MCF 10A (cell line): ENCODE measurements around the gene INSR. TPM values are rescaled to one million over a fixed set of nuclear protein-coding genes. Genes with fewer than 3 reads are reported as not detected.

Source experiments
- BruUV-seq: library from RNA; stranded (reverse); fragments of 400-500 nt; replicated peaks from 2 replicates; lab custom pipeline; 2021; lab: Mats Ljungman, UMichigan
- CTCF ChIA-PET: fragments of 300-600 bp; sonication (Branson Sonifier 250); formaldehyde crosslinking; extraction: SDS; loops from one replicate; lab custom pipeline; 2021; ENCODE audit warnings: antibody characterized with exemption, inconsistent platforms; lab: Yijun Ruan, JAX
- POLR2A ChIA-PET: fragments of 300-600, 350-650 bp; sonication (Branson Sonifier 250); formaldehyde crosslinking; extraction: SDS; loops from one replicate; lab custom pipeline; 2020; ENCODE audit warnings: antibody characterized with exemption, inconsistent platforms; lab: Yijun Ruan, JAX
- DNase-seq: peaks from one replicate; pipeline ENCODE4 v3.0.0-alpha.2; 2018; ENCODE audit not compliant: unreplicated experiment
- H3K27ac Mint-ChIP-seq: one replicate; pipeline ENCODE4 v1.8.0; 2022; ENCODE audit warnings: mild to moderate bottlenecking, low read depth, mixed read lengths; ENCODE audit not compliant: unreplicated experiment
- H3K27me3 Mint-ChIP-seq: one replicate; pipeline ENCODE4 v1.8.0; 2022; ENCODE audit warnings: mixed read lengths; ENCODE audit not compliant: insufficient read depth, unreplicated experiment
- H3K36me3 Mint-ChIP-seq: one replicate; pipeline ENCODE4 v1.8.0; 2022; ENCODE audit warnings: mild to moderate bottlenecking, moderate library complexity, mixed read lengths; ENCODE audit not compliant: insufficient read depth, unreplicated experiment
- H3K4me1 Mint-ChIP-seq: one replicate; pipeline ENCODE4 v1.8.0; 2022; ENCODE audit warnings: mixed read lengths; ENCODE audit not compliant: insufficient read depth, unreplicated experiment
- H3K4me3 Mint-ChIP-seq: one replicate; pipeline ENCODE4 v1.8.0; 2022; ENCODE audit warnings: mild to moderate bottlenecking, moderate library complexity, mixed read lengths; ENCODE audit not compliant: unreplicated experiment
- H3K9me3 Mint-ChIP-seq: one replicate; pipeline ENCODE4 v1.8.0; 2022; ENCODE audit warnings: mixed read lengths; ENCODE audit not compliant: unreplicated experiment
- intact Hi-C: fragments of 100-400 bp; cut with micrococcal nuclease; formaldehyde crosslinking; loops from 2 replicates; pipeline ENCODE4 v1.14.1; 2022
- total RNA-seq: library from RNA; stranded (reverse); gene quantifications from 2 replicates; pipeline ENCODE4 v1.2.3, GENCODE V29; 2022
- TF ChIP-seq, protein P1 (sequence below): fragments of 200-600 bp; IDR thresholded peaks from one replicate; pipeline ENCODE4 v1.8.0; 2022; ENCODE audit warnings: antibody characterized with exemption, mild to moderate bottlenecking; ENCODE audit not compliant: unreplicated experiment

The INSR gene
- total RNA-seq, 1 experiment from 2014 or later = 8.8 TPM

DNA sequence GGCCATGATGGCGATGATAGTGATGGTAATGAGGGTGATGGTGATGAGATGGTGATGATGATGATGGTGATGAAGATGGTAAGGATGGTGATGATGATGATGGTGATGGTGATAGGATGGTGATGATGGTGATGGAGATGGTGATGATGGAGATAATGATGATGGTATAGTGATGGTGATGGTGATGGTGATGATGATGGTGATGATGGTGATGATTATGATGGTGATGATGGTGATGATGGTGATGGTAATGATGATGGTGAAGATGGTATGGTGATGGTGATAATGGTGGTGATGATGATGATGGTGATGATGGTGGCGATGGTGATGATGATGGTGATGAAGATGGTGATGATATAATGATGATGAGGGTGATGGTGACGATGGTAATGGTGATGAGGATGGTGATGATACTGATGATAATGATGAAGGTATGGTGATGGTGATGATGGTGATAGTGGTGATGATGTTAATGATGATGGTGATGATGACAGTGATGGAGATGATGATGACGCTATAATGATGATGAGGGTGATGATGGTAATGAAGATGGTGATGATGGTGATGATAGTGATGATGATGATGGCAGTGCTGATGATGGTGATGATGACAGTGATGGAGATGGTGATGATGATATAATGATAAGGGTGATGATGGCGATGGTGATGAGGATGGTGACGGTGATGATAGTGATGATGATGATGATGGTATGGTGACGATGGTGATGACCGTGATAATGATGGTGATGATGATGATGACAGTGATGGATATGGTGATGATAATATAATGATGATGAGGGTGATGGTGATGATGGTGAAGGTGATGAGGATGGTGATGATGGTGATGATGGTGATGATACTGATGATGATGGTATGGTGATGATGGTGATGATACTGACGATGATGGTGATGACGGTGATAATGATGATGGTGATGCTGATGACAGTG, 187.2 kb downstream of the INSR start:
- intact Hi-C loops = loop anchor here (10.0 kb wide), 1 partner anchor 1148 kb away; no protein-coding TSS in a partner anchor
- H3K27me3 Mint-ChIP-seq = no peaks in the 10 kb centered on the region
- no peak overlapping the region for H3K27ac Mint-ChIP-seq
- no peaks in the 10 kb centered on the region for H3K9me3 Mint-ChIP-seq
- H3K4me3 Mint-ChIP-seq = no peak overlapping the region
- BruUV-seq = no TSS peak
- POLR2A ChIA-PET = no interaction called here
- TF ChIP-seq, protein P1, sequence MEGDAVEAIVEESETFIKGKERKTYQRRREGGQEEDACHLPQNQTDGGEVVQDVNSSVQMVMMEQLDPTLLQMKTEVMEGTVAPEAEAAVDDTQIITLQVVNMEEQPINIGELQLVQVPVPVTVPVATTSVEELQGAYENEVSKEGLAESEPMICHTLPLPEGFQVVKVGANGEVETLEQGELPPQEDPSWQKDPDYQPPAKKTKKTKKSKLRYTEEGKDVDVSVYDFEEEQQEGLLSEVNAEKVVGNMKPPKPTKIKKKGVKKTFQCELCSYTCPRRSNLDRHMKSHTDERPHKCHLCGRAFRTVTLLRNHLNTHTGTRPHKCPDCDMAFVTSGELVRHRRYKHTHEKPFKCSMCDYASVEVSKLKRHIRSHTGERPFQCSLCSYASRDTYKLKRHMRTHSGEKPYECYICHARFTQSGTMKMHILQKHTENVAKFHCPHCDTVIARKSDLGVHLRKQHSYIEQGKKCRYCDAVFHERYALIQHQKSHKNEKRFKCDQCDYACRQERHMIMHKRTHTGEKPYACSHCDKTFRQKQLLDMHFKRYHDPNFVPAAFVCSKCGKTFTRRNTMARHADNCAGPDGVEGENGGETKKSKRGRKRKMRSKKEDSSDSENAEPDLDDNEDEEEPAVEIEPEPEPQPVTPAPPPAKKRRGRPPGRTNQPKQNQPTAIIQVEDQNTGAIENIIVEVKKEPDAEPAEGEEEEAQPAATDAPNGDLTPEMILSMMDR = no peak
- DNase-seq = no peak
- H3K4me1 Mint-ChIP-seq = no peaks in the 10 kb centered on the region
- CTCF ChIA-PET = no interaction called here
- H3K36me3 Mint-ChIP-seq = no peaks in the 10 kb centered on the region

DNA sequence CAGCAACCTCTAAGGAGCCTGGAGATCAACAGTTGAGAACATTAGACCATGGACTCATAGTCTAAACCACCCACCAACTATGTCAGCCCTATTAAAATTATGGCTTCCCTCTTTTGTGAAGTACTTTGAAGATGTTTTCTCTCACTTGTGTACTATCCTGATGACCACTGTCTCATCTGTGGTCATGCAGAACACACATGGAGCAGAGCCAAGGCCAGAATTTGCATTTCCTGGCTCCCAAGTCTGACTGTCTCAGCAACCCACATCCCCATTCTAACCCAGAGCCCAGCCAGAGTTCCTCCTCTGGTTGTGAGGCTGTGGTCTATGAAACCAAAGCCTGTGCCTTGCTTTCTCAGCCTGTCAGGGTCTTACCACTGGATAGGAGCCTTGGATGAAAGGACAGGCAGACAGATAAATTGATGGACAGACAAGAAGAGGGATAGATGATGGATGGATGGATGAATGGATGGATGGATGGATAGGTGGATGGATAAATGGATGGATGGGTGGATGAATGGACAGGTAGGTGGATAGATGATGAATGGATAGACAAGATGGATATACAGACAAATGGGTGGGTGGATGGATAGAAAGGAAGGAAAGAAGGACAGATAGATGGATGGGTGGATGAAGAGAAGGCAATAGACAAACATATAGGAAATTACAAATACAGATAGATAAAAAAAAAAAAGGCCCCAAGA, 189.3 kb downstream of the INSR start:
- no TSS peak for BruUV-seq
- TF ChIP-seq, protein P1 = no peak
- no peaks in the 10 kb centered on the region for H3K9me3 Mint-ChIP-seq
- H3K27me3 Mint-ChIP-seq = no peaks in the 10 kb centered on the region
- no peak overlapping the region for H3K27ac Mint-ChIP-seq
- intact Hi-C loops = loop anchor here (10.0 kb wide), 1 partner anchor 1150 kb away; no protein-coding TSS in a partner anchor
- ChIA-PET POLR2A (no interaction called here), CTCF (no interaction called here)
- H3K36me3 Mint-ChIP-seq = no peaks in the 10 kb centered on the region
- H3K4me1 Mint-ChIP-seq = no peaks in the 10 kb centered on the region
- no peak overlapping the region for H3K4me3 Mint-ChIP-seq
- no peak for DNase-seq

DNA sequence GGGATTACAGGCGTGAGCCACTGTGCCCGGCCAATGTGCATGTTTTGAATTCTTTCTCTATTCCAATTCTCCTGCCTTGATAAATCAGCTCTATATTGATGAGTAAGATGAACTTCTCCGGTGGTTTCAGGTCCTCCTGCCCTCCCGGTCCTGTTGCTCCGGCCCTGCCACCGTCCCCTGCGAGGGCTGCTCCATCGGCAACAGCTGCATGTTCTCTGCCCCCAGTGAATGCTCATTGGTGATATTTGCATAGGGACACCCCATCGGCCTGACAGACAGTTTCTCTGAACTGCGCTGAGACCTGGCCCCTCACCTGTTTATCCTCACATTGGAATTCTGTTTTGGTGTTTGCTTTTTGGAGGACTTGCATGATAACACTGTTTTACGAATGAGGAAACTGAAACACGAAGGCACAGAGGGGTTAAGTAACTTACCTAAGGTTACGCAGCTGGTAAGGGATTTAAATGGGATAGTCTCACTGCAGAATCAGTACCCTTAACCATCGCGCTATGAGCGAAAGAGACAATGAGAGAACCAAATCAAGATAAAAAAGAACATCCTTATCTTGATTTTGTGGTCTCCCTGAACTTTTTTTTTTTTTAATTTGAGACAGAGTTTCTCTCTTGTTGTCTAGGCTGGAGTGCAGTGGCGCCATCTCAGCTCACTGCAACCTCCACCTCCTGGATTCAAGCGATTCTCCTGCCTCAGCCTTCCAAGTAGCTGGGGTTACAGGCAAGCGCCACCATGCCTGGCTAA, 192.5 kb downstream of the INSR start:
- ChIA-PET CTCF (interaction anchor here (0.6 to 3.3 kb wide), 16 partner anchors 9 to 842 kb away, joined by 3 to 29 read pairs (median 4); partner anchors contain the start of gene TRAPPC5), POLR2A (interaction anchor here (0.6 to 1.5 kb wide), 4 partner anchors 33 to 1140 kb away, joined by 3 to 5 read pairs (median 3); no protein-coding TSS in a partner anchor)
- Mint-ChIP-seq H3K4me3 (no peak overlapping the region), H3K36me3 (no peaks in the 10 kb centered on the region), H3K27ac (no peak overlapping the region), H3K4me1 (peaks cover 7% of the 10 kb centered on the region), H3K27me3 (no peaks in the 10 kb centered on the region), H3K9me3 (no peaks in the 10 kb centered on the region)
- DNase-seq = no peak
- intact Hi-C loops = loop anchor here (1.0 to 10.0 kb wide), 3 partner anchors 240 to 1153 kb away; no protein-coding TSS in a partner anchor
- TF ChIP-seq, protein P1 = no peak
- BruUV-seq = no TSS peak
